NCI-H524 (cell line): ENCODE measurements around the gene MKS1.

Experiments used
- DNase-seq, 2 experiments: peaks; one replicate each; lab custom pipeline; 2025; lab: John Stamatoyannopoulos, UW

The MKS1 gene

GRCh38 chr17:58219007-58219788 is at the start of gene MKS1:
TSS of gene MKS1 (minus strand) at chr17:58219255. CDS start at chr17:58219230, 25 bp downstream.
- DNase-seq: peak; percentile 83 to 94

GRCh38 chr17:58268326-58268725 is 49.3 kb upstream of the MKS1 start:
- no peak for DNase-seq

- no peak for DNase-seq
Measured at GRCh38 chr17:58267347-58268324, 48.6 kb upstream of the MKS1 start.

GRCh38 chr17:58265902-58266875 is 47.1 kb upstream of the MKS1 start:
- no peak for DNase-seq

- no peak for DNase-seq
Measured at GRCh38 chr17:58265271-58265670, 46.2 kb upstream of the MKS1 start.

GRCh38 chr17:58264407-58265103 is 45.5 kb upstream of the MKS1 start:
- DNase-seq: no peak

GRCh38 chr17:58263773-58264172 is 44.7 kb upstream of the MKS1 start:
- peak in 1 of 2 experiments; percentile 11 for DNase-seq

- no peak for DNase-seq
Measured at GRCh38 chr17:58262149-58262548, 43.1 kb upstream of the MKS1 start.

- no peak for DNase-seq
Measured at GRCh38 chr17:58254803-58255202, 35.7 kb upstream of the MKS1 start.

GRCh38 chr17:58253082-58253481 is 34.0 kb upstream of the MKS1 start:
- DNase-seq: no peak

GRCh38 chr17:58252141-58252540 is 33.1 kb upstream of the MKS1 start:
- DNase-seq: no peak

GRCh38 chr17:58250344-58251011 is 31.4 kb upstream of the MKS1 start:
- DNase-seq: no peak

- DNase-seq: peak; percentile 92 to 95
Measured at GRCh38 chr17:58249270-58250133, 30.4 kb upstream of the MKS1 start.

- DNase-seq: peak in 1 of 2 experiments; percentile 49
Measured at GRCh38 chr17:58248955-58249269, 29.9 kb upstream of the MKS1 start.

- no peak for DNase-seq
Measured at GRCh38 chr17:58247511-58248363, 28.7 kb upstream of the MKS1 start.

- DNase-seq: no peak
Measured at GRCh38 chr17:58246781-58247180, 27.7 kb upstream of the MKS1 start.

- no peak for DNase-seq
Measured at GRCh38 chr17:58246104-58246740, 27.2 kb upstream of the MKS1 start.

GRCh38 chr17:58245428-58246103 is 26.5 kb upstream of the MKS1 start:
- no peak for DNase-seq
